IPS-18c (cell line): ENCODE measurements around the gene FARS2.

Experiments used
- H3K4me3 ChIP-seq: 2 replicates; pipeline ENCODE4 v1.7.0; 2013; ENCODE audit warnings: low read depth, mild to moderate bottlenecking, low read length, moderate library complexity; ENCODE audit not compliant: insufficient read depth
- H3K9me3 ChIP-seq: one replicate; pipeline ENCODE4 v1.6.1; 2013; ENCODE audit warnings: mild to moderate bottlenecking, low read length, moderate library complexity; ENCODE audit not compliant: control insufficient read depth, insufficient read depth

FARS2 gene

GRCh38 chr6:5383856-5384255, 122.5 kb downstream of the FARS2 start:
- Histone ChIP-seq H3K4me3 (no peak overlapping the region), H3K9me3 (no peaks in the 10 kb centered on the region)

- no peaks in the 10 kb centered on the region for H3K9me3 ChIP-seq
- H3K4me3 ChIP-seq: no peak overlapping the region
These were observed 123.0 kb downstream of the FARS2 start for GRCh38 chr6:5384276-5384675.

DNA sequence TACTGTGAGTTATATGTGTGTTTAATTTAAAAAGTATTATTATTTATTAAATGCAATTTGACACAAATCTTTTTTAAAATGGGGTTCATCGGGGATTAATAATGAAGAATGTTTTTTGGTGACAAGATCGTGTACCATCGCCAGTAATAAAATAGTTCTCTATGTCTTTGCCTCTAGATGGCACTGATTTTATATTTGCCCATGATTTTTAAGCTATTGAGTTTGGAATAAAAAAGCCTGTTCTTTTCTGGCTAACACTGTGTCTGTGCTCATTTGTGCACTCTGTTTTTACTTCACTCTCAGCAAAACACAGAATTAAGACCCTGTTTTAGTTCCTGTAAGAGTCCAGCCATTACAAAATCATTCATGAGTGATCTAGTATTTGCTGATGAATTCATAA, 127.0 kb downstream of the FARS2 start:
- H3K9me3 ChIP-seq: no peaks in the 10 kb centered on the region
- H3K4me3 ChIP-seq: no peak overlapping the region

- Histone ChIP-seq H3K4me3 (no peak overlapping the region), H3K9me3 (no peaks in the 10 kb centered on the region)
These were observed 127.9 kb downstream of the FARS2 start for GRCh38 chr6:5389086-5389745.

- H3K9me3 ChIP-seq: no peaks in the 10 kb centered on the region
- H3K4me3 ChIP-seq: no peak overlapping the region
These were observed 128.9 kb downstream of the FARS2 start for GRCh38 chr6:5390177-5390576.

GRCh38 chr6:5394280-5394679, 133.0 kb downstream of the FARS2 start:
- H3K9me3 ChIP-seq: no peaks in the 10 kb centered on the region

GRCh38 chr6:5395719-5396118, 134.4 kb downstream of the FARS2 start:
- H3K9me3 ChIP-seq: no peaks in the 10 kb centered on the region
- H3K4me3 ChIP-seq: no peak overlapping the region

More at GRCh38 chr6:5394280-5394679, 133.0 kb downstream of the FARS2 start:
- no peak overlapping the region for H3K4me3 ChIP-seq

DNA sequence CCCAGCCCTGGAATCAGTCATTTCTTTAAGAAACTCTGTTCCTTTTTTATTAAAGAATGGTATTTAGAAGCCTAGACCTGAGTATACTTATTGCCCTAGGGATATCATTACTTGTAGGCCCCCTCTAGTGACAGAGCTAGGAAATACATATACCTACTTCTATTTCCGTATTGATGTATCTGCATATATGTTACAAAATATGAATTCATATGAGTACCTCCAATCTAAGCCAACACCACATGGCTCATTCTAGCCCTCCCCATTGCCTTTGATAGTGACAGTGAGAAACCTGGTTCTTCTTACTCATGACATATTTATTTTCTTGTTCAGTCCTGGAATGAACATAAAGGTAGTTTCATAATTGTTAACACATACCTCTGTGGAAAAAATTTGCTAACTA, 137.2 kb downstream of the FARS2 start:
- H3K4me3 ChIP-seq: no peak overlapping the region

DNA sequence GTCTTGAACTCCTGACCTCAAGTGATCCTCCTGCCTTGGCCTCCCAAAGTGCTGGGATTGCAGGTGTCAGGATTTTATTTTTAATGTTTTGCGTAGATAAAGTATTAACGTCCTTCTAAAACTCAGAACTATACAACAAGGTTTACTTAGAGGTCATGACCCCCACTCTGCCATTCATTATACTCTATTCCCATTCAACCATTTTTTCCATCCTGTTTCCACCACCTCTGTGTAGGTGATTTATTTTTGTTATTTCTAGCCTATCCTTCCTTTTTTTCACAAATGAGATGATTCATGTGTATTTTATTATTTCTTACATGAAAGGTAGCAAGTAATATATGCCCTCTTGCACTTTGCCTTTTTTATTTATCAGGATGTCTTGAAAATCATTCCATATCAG, 138.1 kb downstream of the FARS2 start:
- H3K9me3 ChIP-seq: no peaks in the 10 kb centered on the region
- no peak overlapping the region for H3K4me3 ChIP-seq

More for the DNA sequence above, 137.2 kb downstream of the FARS2 start:
- no peaks in the 10 kb centered on the region for H3K9me3 ChIP-seq

GRCh38 chr6:5401845-5402738, 140.8 kb downstream of the FARS2 start:
- Histone ChIP-seq H3K4me3 (no peak overlapping the region), H3K9me3 (no peaks in the 10 kb centered on the region)

GRCh38 chr6:5403076-5403475, 141.8 kb downstream of the FARS2 start:
- no peaks in the 10 kb centered on the region for H3K9me3 ChIP-seq
- no peak overlapping the region for H3K4me3 ChIP-seq

- H3K9me3 ChIP-seq: no peaks in the 10 kb centered on the region
- H3K4me3 ChIP-seq: no peak overlapping the region
These were observed 142.3 kb downstream of the FARS2 start for GRCh38 chr6:5403609-5404008.

DNA sequence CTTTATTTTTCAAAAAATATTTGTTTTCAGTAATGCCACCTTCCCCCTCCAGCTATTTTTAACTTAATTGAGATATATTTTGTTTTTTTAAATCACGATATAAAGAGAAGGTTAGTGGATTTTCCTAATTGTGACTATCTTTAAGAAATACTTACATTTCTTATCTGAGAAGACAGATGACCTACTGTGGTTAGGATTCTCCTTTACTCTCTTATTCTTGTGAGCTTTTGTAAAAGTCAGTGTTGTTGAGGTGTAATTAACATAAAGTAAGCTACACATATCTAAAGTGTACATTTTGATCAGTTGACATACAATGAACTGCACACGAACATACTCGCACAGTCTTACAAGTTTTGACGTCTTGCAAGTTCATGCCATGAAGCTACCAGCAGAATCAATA, 144.7 kb downstream of the FARS2 start:
- Histone ChIP-seq H3K4me3 (no peak overlapping the region), H3K9me3 (no peaks in the 10 kb centered on the region)

GRCh38 chr6:5411414-5411813, 150.1 kb downstream of the FARS2 start:
- Histone ChIP-seq H3K4me3 (no peak overlapping the region), H3K9me3 (no peaks in the 10 kb centered on the region)

DNA sequence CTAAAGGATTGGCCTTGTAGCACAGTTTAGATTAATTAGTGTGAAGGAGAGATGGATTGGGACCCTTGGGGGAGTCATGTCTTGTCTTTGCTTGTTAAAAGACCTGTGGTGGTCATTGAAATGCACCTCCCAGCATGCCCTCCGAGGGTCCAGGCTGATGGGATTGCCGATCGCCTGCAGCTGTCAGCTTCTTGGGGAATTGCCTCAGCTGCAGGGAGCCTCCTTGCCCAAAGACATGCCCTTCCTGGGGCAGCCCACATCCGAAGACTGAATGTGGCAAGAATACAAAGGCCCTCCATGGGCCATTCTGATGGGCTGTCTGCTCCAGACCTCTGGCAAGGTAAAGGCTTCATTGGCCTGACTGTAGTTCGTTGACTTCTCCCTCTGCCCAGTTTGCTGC, 150.7 kb downstream of the FARS2 start:
- H3K9me3 ChIP-seq: no peaks in the 10 kb centered on the region
- no peak overlapping the region for H3K4me3 ChIP-seq

GRCh38 chr6:5412663-5413062, 151.3 kb downstream of the FARS2 start:
- Histone ChIP-seq H3K9me3 (no peaks in the 10 kb centered on the region), H3K4me3 (no peak overlapping the region)

DNA sequence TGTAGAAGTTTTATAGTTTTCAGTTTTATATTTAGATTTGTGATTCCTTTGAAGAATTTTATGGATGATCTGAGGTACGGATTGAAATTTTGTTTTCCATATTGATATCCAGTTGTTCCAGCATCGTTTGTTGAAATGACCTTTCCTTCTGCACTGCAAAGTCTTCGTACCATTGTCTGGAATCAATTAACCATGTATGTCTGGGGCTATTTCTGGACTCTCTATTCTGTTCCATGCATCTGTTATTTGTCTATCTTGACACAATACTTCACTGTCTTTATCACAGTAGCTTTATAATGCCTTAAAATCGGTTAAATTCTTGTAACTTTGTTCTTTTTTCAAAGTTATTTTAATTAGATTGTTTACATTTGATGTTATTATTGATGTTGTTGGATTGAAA, 154.9 kb downstream of the FARS2 start:
- no peaks in the 10 kb centered on the region for H3K9me3 ChIP-seq
- H3K4me3 ChIP-seq: no peak overlapping the region

DNA sequence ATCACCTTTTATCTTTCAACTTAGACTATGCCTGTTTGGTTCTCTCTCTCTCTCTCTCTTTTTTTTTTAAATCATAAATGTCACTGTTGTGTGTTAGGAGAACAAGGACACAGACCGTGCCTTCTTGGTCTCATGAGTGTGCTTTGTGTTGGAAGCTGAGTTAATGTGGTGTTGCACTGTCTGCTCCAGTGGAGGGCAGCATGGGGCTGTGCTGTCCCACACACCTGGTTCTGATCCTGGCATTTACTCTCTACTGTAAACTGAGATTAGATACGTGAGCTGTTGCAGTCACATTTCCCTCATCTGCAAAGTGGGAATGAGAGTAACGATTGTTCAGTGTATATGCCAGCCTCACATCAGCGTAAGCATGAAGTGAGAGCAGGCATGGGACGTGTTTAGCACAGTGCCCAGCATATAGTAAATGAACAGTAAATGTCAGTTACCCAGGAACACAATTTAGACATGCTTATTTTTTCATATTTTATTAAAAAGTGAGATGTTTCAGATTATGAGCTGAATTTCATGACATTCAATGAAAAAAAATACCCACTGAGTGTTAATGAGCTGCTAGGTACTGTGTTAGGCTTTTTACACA, 161.1 kb downstream of the FARS2 start:
- no peaks in the 10 kb centered on the region for H3K9me3 ChIP-seq
- H3K4me3 ChIP-seq: no peak overlapping the region
